GM18498 (cell line): ENCODE data around the gene IDH3B.

Source experiments
- ATAC-seq: cut with Tn5 transposase; IDR thresholded peaks from one replicate; pipeline ENCODE4 v1.9.1; 2021; ENCODE audit warnings: mild to moderate bottlenecking, moderate library complexity; ENCODE audit not compliant: unreplicated experiment

The IDH3B gene

DNA sequence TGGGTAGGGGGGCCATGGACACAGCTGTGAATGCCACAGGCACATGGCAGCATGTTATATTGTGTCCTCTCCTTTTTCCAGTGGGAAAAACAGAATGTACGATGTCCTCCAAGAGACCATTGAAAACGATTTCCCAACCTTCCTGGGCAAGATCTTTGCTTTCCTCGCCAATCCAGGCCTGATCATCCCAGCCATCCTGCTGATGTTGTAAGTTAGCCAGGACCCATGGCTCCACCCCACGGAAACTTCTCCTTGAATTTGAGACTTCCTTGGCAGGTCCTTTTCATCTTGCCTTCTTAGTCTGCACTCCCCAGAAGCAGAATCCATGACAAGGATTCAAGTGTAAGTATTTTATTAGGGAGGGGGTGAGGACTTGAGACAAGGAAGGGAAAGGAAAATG, 39.8 kb downstream of the IDH3B start:
- no peak for ATAC-seq

DNA sequence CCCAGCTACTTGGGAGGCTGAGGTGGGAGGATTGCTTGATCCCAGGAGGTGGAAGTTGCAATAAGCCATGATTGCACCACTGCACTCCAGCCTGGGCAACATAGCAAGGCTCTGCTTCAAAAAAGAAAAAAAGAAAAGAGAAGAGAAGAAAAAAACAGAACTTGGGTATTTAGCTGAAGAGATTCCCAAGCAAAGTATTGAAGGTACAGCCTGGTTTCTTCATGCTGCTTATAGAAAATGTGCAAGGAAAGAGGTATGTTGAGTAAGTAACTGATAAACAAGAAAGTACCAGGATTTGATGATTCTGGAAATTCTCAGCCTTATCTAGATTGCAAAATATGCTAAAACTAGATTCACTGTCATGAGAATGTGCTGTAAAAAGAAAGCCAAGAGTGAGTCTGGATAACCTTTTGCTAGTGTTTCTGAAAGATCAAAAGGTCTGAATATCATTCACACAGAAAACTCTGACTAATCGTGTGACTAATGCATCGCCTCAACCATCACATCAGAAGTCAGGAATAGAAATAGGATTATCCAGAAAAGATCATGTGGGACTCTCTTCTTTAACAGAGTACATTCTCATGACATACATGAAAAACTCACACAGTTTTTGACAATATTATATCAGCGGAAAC, 43.9 kb downstream of the IDH3B start:
- no peak for ATAC-seq

DNA sequence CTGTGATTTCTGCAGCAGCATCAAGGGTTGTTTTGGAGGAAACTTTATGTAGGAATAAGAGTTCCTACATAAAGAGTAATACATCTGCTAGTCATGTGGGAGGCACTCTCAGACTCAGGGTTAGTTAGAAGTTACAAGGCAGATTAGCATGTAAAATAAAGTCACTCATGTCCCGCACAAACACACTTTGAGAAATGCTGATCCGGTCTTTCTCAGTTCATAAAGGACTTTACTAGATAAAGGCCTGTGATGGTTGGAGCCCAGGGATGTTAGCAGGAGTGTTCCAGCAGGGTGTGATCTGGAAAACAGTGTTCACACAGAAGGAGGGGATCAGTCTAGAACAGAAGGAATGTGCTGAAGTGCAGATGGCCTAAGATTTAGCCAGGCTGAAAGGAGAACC, 44.7 kb downstream of the IDH3B start:
- no peak for ATAC-seq

DNA sequence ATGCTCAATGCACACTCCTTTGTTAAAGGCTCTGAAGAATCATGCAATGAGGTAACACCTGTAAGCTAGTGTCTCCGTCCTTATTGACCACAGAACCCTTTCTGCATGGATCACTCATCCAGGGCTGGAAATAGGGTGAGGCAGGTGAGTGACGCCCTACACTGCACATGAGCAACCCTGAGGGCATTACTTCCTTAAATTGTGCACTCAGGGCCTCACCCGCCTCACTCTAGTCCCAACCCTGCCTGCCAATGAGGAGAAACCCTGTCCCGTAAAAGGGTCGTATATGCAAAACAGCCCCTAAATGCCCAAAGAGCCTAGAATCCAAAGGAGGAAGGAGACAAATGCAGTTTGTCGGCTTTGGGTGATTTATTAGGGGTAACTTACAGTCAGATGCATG, 45.2 kb downstream of the IDH3B start:
- no peak for ATAC-seq

DNA sequence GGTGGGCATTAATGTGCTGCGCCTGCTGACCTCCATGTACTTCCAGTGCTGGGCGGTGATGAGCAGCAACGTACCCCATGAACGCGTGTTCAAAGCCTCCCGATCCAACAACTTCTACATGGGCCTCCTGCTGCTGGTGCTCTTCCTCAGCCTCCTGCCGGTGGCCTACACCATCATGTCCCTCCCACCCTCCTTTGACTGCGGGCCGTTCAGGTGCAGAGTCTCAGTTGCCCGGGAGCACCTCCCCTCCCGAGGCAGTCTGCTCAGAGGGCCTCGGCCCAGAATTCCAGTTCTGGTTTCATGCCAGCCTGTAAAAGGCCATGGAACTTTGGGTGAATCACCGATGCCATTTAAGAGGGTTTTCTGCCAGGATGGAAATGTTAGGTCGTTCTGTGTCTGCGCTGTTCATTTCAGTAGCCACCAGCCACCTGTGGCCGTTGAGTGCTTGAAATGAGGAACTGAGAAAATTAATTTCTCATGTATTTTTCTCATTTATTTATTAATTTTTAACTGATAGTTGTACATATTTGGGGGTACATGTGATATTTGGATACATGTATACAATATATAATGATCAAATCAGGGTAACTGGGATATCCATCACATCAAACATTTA, 46.8 kb downstream of the IDH3B start:
- ATAC-seq = no peak

DNA sequence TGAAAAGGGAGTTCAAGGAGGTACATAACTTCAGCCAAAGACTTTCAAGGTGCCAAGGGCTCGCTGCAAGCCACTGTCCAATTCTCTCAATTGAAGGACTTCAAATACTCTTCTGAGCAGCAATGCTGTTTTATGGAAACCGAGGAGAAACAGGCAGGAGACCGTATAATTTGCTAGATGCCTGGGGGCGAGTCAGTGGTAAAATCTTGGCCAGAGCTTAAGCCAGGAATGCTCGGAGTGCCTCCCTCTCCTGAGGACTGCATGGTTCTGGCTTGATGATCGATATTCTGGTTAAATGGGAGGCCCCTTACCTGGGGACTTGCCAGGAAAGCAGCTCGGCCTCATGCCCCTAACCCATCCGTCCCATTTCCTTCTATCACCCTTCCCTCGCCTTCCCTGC, 47.4 kb downstream of the IDH3B start:
- ATAC-seq = no peak

DNA sequence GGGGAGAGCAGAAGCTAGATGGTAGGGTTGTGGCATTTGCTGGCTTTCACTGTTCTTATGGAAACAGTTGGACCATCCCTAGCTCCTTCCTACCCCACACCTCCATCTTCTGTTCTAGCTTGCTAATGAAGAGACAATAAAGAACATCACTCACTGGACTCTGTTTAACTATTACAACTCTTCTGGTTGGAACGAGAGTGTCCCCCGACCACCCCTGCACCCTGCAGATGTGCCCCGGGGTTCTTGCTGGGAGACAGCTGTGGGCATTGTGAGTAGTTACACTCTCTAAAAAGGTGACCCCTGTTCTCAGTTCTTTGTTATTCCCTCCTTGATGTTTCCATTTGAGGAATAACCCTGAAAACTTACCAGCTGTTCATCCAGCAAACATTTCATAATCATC, 51.9 kb downstream of the IDH3B start:
- ATAC-seq = no peak

DNA sequence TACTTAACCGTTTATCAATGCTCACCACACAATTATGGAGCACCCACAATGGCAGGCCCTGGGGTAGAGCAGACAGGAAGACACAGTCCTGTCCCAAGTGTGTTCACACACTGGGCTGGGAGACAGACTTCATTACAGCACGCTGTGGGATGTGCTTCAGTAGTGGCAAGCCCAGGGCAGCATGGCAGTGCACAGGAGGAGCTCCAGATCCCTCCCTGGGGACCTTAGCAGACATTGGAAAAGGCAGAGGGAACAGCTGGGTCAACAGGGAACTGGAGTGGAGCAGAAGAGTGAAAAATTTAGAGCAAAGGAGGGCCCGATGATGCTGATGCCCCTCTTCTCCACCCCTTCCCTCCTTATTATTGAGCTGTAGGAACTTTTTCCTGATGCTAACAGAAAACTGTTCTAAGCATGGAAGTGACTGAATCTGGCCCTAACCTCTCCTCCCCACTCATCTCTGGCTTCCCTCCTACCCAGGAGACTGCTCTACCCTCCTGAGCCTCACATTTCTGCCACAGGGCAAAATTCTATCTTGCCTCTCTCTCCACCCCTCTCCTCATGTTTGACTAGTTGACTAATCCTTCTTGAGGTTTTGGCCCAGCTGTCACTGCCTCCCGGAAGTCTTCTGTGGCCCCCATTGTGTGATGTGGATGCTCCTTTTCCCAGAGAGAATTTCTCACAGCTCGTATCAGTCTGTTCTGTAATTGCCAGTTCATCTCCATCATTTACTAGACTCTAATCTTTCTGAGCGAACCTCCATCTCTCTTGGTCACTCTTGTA, 52.9 kb downstream of the IDH3B start:
- ATAC-seq = no peak

DNA sequence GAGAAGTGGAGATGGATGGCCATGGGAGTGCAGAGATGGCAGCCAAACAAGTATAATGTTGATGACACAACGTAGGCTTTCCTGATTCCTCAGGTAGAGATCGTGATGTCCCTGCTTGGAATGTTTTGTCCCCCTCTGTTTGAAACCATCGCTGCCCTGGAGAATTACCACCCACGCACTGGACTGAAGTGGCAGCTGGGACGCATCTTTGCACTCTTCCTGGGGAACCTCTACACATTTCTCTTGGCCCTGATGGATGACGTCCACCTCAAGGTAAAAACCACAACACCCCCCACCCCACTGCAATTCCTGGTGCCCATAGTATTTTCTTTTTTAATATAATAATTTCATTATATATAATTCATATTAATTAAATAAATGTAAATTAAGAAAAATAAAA, 53.7 kb downstream of the IDH3B start:
- ATAC-seq = no peak
